K562 (cell line): ENCODE results near the gene GTF2A2. TPM values are rescaled to one million over a fixed set of nuclear protein-coding genes. Genes with fewer than 3 reads are reported as not detected.

Experiments used
- BHLHE40 ChIP-seq: IDR thresholded peaks from 2 replicates; pipeline ENCODE4 v1.6.1; 2011; ENCODE audit warnings: low read length, improper control_type of control experiment
- CBFA2T3 ChIP-seq: fragments of 450-650 bp; IDR thresholded peaks from 2 replicates; pipeline ENCODE4 v1.6.1; 2017
- CUX1 ChIP-seq: fragments of 200-800 bp; sonication (Bioruptor generic); IDR thresholded peaks from 2 replicates; pipeline ENCODE4 v1.6.1; 2016; ENCODE audit warnings: missing genetic modification characterization, missing compliant biosample characterization
- DNMT1 ChIP-seq: fragments of 450-650 bp; IDR thresholded peaks from 2 replicates; pipeline ENCODE4 v1.6.1; 2016; ENCODE audit warnings: antibody characterized with exemption, mild to moderate bottlenecking
- ERF ChIP-seq: fragments of 450-650 bp; formaldehyde crosslinking; IDR thresholded peaks from 2 replicates; pipeline ENCODE4 v1.4.0; 2020; ENCODE audit warnings: mild to moderate bottlenecking, mixed read lengths
- FOXK2 ChIP-seq, 2 experiments: fragments of 450-650 bp; IDR thresholded peaks in 1 of 2; conservative IDR thresholded peaks in 1 of 2; 2 replicates each; pipeline ENCODE4 v1.6.1; 2016; ENCODE audit warnings: low read depth in 2 of 2, mild to moderate bottlenecking in 1 of 2
- HDAC2 ChIP-seq: fragments of 450-650 bp; IDR thresholded peaks from 2 replicates; pipeline ENCODE4 v1.6.1; 2016; ENCODE audit warnings: mild to moderate bottlenecking
- JUNB ChIP-seq: fragments of 450-650 bp; formaldehyde crosslinking; conservative IDR thresholded peaks from 2 replicates; pipeline ENCODE4 v1.4.0; 2020; ENCODE audit warnings: mild to moderate bottlenecking
- KLF1 ChIP-seq: fragments of 450-650 bp; IDR thresholded peaks from 2 replicates; pipeline ENCODE4 v1.6.1; 2016; ENCODE audit warnings: missing genetic modification characterization, missing compliant biosample characterization
- KLF10 ChIP-seq: fragments of 250-450 bp; sonication (Bioruptor Pico); IDR thresholded peaks from 2 replicates; pipeline ENCODE4 v1.6.1; 2021; ENCODE audit warnings: matching md5 sums
- MIER1 ChIP-seq: fragments of 450-650 bp; IDR thresholded peaks from 2 replicates; pipeline ENCODE4 v1.6.1; 2016; ENCODE audit warnings: antibody characterized with exemption, mild to moderate bottlenecking, low read depth
- MTA3 ChIP-seq: fragments of 450-650 bp; formaldehyde crosslinking; IDR thresholded peaks from 2 replicates; pipeline ENCODE4 v1.6.1; 2017; ENCODE audit warnings: mild to moderate bottlenecking, borderline replicate concordance
- PHB2 ChIP-seq: fragments of 450-650 bp; IDR thresholded peaks from 2 replicates; pipeline ENCODE4 v1.6.1; 2017; ENCODE audit warnings: low read depth
- SOX6 ChIP-seq: fragments of 450-650 bp; IDR thresholded peaks from 2 replicates; pipeline ENCODE4 v1.6.1; 2014; ENCODE audit warnings: mild to moderate bottlenecking
- TAF9B ChIP-seq: fragments of 450-650 bp; IDR thresholded peaks from 2 replicates; pipeline ENCODE4 v1.6.1; 2018; ENCODE audit warnings: mild to moderate bottlenecking; ENCODE audit not compliant: partially characterized antibody
- TEAD4 ChIP-seq, 2 experiments: sonication (generic) in 1 of 2; formaldehyde crosslinking in 1 of 2; IDR thresholded peaks; 2 replicates each; pipeline versions ENCODE4 v1.6.1 to v1.8.0; 2012 to 2022; ENCODE audit warnings: borderline replicate concordance in 1 of 2, inconsistent platforms in 1 of 2, low read length in 1 of 2, mild to moderate bottlenecking in 1 of 2, missing genetic modification reagents in 1 of 2
- TRIM24 ChIP-seq, 2 experiments: fragments of 450-650 bp; IDR thresholded peaks; 2 replicates each; pipeline ENCODE4 v1.6.1; 2016
- ZNF668 ChIP-seq: fragments of 250-450 bp; sonication (Bioruptor Pico); IDR thresholded peaks from 2 replicates; pipeline ENCODE4 v1.8.0; 2022; ENCODE audit warnings: mild to moderate bottlenecking, inconsistent platforms
- ZNF717 ChIP-seq: fragments of 250-450 bp; sonication (Bioruptor Pico); IDR thresholded peaks from 2 replicates; pipeline ENCODE4 v1.5.0; 2021
- polyA plus RNA-seq, 8 experiments: library from polyadenylated mRNA; depleted of rRNA in 4 of 8; stranded (reverse) in 5 of 8; unstranded in 3 of 8; fragments of >200 nt; fragmentation: Nextera tagmentation in 2 of 8; fragmentation: Illumina TruSeq in 1 of 8; extraction: Ambion mirVana in 2 of 8; extraction: Trizol in 1 of 8; gene quantifications; 2 replicates each; pipeline versions ENCODE4 v1.2.1 to v1.2.3, GENCODE V29; 2011 to 2014; ENCODE audit warnings: inconsistent platforms in 1 of 8, missing spikeins in 1 of 8
- total RNA-seq, 7 experiments: library from RNA; depleted of rRNA in 6 of 7; stranded (reverse); fragments of >200 nt in 6 of 7; fragmentation: Illumina TruSeq in 2 of 7; extraction: Trizol in 2 of 7; gene quantifications; 2 replicates each; pipeline versions ENCODE4 v1.2.1 to v1.2.3, GENCODE V29; 2011 to 2021; ENCODE audit warnings: low replicate concordance in 1 of 7
- TF ChIP-seq, protein P1 (sequence below): fragments of 250-450 bp; sonication (Bioruptor Pico); IDR thresholded peaks from 2 replicates; pipeline ENCODE4 v1.4.0; 2020; ENCODE audit warnings: borderline replicate concordance
- TF ChIP-seq, protein P2 (sequence below): fragments of 250-450 bp; sonication (Bioruptor Pico); IDR thresholded peaks from 2 replicates; pipeline ENCODE4 v1.9.0; 2021; ENCODE audit warnings: mild to moderate bottlenecking, inconsistent platforms

GTF2A2 gene
- total and polyA plus RNA-seq, 9 of the 15 experiments (the other 6 are each of a cell fraction or from before 2014, with no cell fraction given): 128 to 656 (median 172) TPM

DNA sequence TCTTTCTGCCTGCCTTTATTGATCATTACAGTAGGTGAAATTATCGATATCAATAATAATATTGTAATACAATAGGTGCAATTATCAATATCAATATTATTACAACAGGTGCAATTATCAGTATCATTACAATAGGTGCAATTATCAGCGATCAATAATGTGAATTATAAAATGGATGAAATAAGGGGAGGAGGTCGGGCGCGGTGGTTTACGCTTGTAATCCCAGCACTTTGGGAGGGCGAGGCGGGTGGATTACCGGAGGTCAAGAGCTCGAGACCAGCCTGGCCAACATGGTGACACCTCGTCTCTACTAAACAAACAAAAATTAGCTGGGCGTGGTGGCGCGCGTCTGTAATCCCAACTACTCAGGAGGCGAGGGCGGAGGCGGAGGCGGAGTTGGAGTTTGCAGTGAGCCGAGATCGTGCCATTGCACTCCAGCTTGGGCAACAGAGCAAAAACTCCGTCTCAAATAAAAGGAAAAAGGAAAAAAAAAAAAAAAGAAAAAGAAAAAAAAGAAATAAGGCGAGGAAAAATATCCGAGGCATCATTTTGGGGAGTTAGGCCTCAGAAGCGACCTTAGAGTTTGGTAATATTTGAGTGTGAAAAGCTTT, 32.4 kb upstream of the GTF2A2 start (continued):
- peak; percentile 99 for TF ChIP-seq CUX1 (CRISPR knock-in tag)
- no peak for TF ChIP-seq KLF10 (CRISPR knock-in tag)
- TF ChIP-seq MTA3: no peak
- TF ChIP-seq CBFA2T3: peak; percentile 34
- no peak for TF ChIP-seq ZNF668
- peak; percentile 46 for TF ChIP-seq TAF9B
- peak; percentile 74 for TF ChIP-seq KLF1 (tag)
- TF ChIP-seq PHB2: 0 out of 2 replicates have a peak, but pooled peaks have one; percentile 14
- TF ChIP-seq ERF (CRISPR knock-in tag): no peak
- no peak for TF ChIP-seq JUNB
- peak; percentile 74; the same call in 1 of the 2 replicates for TF ChIP-seq DNMT1
- TF ChIP-seq BHLHE40: peak; percentile 6; the same call in 1 of the 2 replicates
- TF ChIP-seq TEAD4 (IDR thresholded peaks at IDR 0.05; ENCODE audit: low read length): peak; percentile 13; the same call in 1 of the 2 replicates
- TF ChIP-seq TEAD4 (CRISPR knock-in tag; IDR thresholded peaks at IDR 0.05; ENCODE audit: borderline replicate concordance): no peak
- TF ChIP-seq, protein P1, sequence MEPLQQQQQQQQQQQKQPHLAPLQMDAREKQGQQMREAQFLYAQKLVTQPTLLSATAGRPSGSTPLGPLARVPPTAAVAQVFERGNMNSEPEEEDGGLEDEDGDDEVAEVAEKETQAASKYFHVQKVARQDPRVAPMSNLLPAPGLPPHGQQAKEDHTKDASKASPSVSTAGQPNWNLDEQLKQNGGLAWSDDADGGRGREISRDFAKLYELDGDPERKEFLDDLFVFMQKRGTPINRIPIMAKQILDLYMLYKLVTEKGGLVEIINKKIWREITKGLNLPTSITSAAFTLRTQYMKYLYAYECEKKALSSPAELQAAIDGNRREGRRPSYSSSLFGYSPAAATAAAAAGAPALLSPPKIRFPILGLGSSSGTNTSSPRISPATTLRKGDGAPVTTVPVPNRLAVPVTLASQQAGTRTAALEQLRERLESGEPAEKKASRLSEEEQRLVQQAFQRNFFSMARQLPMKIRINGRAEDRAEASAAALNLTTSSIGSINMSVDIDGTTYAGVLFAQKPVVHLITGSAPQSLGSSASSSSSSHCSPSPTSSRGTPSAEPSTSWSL (CRISPR knock-in tag): no peak
- TF ChIP-seq TRIM24 (IDR thresholded peaks at IDR 0.05): peak in 1 of 2 experiments; percentile 22; a peak in 1 of 4 replicates
- TF ChIP-seq, protein P2, sequence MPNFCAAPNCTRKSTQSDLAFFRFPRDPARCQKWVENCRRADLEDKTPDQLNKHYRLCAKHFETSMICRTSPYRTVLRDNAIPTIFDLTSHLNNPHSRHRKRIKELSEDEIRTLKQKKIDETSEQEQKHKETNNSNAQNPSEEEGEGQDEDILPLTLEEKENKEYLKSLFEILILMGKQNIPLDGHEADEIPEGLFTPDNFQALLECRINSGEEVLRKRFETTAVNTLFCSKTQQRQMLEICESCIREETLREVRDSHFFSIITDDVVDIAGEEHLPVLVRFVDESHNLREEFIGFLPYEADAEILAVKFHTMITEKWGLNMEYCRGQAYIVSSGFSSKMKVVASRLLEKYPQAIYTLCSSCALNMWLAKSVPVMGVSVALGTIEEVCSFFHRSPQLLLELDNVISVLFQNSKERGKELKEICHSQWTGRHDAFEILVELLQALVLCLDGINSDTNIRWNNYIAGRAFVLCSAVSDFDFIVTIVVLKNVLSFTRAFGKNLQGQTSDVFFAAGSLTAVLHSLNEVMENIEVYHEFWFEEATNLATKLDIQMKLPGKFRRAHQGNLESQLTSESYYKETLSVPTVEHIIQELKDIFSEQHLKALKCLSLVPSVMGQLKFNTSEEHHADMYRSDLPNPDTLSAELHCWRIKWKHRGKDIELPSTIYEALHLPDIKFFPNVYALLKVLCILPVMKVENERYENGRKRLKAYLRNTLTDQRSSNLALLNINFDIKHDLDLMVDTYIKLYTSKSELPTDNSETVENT: no peak
- peak in 1 of 2 experiments; percentile 27; a peak in 1 of 4 replicates for TF ChIP-seq FOXK2 (conservative IDR thresholded peaks at IDR 0.05 in 1 of 2, IDR thresholded peaks at IDR 0.05 in 1 of 2; ENCODE audit: low read depth in 2 of 2)
- no peak for TF ChIP-seq ZNF717 (CRISPR knock-in tag)
- TF ChIP-seq SOX6: peak; percentile 64
- TF ChIP-seq HDAC2: peak; percentile 40
- 0 out of 2 replicates have a peak, but pooled peaks have one; percentile 41 for TF ChIP-seq MIER1
